ENCODE results near the gene SAMSN1. TPM values are rescaled to one million over a fixed set of nuclear protein-coding genes. Genes with fewer than 3 reads are reported as not detected.

Gene SAMSN1
- total and polyA plus RNA-seq, 2 experiments from 2014 or later: 3.2 to 5.4 TPM

GRCh38 chr21:14543983-14544382 lies 2.1 kb downstream of the SAMSN1 start:
- Histone ChIP-seq H3K9me2 (ENCODE audit: insufficient read depth) (no peaks in the 10 kb centered on the region), H4K20me1 (replicated peaks; ENCODE audit: insufficient read depth) (no peaks in the 10 kb centered on the region), H3K4me1 (ENCODE audit: insufficient read depth) (no peaks in the 10 kb centered on the region), H3K4me3 (no peak overlapping the region), H3F3A (replicated peaks; ENCODE audit: low read depth) (no peaks in the 10 kb centered on the region), H3K27me3 (ENCODE audit: insufficient read depth) (no peaks in the 10 kb centered on the region), H3K4me2 (no peak overlapping the region), H3K36me3 (ENCODE audit: insufficient read depth) (no peaks in the 10 kb centered on the region), H3K27ac (ENCODE audit: low read depth) (no peak overlapping the region), H2AFZ (no peak overlapping the region), H3K79me2 (replicated peaks; ENCODE audit: insufficient read depth) (no peaks in the 10 kb centered on the region)
- Mint-ChIP-seq H3K27ac (no peak overlapping the region), H3K27me3 (ENCODE audit: insufficient read depth, low read depth, poor library complexity) (no peaks in the 10 kb centered on the region), H3K4me1 (no peaks in the 10 kb centered on the region), H3K36me3 (ENCODE audit: low read depth) (no peaks in the 10 kb centered on the region), H3K9me3 (peaks cover 4% of the 10 kb centered on the region; the same call in 1 of the 3 replicates), H3K4me3 (no peak overlapping the region)
- DNase-seq (ENCODE audit: low spot score) (no peak), ATAC-seq (no peak)
- no peak for TF ChIP-seq ETS1 (IDR thresholded peaks at IDR 0.05)
- TF ChIP-seq EZH2 (IDR thresholded peaks at IDR 0.05; ENCODE audit: low read depth, unreplicated experiment): no peak
- TF ChIP-seq, protein P1, sequence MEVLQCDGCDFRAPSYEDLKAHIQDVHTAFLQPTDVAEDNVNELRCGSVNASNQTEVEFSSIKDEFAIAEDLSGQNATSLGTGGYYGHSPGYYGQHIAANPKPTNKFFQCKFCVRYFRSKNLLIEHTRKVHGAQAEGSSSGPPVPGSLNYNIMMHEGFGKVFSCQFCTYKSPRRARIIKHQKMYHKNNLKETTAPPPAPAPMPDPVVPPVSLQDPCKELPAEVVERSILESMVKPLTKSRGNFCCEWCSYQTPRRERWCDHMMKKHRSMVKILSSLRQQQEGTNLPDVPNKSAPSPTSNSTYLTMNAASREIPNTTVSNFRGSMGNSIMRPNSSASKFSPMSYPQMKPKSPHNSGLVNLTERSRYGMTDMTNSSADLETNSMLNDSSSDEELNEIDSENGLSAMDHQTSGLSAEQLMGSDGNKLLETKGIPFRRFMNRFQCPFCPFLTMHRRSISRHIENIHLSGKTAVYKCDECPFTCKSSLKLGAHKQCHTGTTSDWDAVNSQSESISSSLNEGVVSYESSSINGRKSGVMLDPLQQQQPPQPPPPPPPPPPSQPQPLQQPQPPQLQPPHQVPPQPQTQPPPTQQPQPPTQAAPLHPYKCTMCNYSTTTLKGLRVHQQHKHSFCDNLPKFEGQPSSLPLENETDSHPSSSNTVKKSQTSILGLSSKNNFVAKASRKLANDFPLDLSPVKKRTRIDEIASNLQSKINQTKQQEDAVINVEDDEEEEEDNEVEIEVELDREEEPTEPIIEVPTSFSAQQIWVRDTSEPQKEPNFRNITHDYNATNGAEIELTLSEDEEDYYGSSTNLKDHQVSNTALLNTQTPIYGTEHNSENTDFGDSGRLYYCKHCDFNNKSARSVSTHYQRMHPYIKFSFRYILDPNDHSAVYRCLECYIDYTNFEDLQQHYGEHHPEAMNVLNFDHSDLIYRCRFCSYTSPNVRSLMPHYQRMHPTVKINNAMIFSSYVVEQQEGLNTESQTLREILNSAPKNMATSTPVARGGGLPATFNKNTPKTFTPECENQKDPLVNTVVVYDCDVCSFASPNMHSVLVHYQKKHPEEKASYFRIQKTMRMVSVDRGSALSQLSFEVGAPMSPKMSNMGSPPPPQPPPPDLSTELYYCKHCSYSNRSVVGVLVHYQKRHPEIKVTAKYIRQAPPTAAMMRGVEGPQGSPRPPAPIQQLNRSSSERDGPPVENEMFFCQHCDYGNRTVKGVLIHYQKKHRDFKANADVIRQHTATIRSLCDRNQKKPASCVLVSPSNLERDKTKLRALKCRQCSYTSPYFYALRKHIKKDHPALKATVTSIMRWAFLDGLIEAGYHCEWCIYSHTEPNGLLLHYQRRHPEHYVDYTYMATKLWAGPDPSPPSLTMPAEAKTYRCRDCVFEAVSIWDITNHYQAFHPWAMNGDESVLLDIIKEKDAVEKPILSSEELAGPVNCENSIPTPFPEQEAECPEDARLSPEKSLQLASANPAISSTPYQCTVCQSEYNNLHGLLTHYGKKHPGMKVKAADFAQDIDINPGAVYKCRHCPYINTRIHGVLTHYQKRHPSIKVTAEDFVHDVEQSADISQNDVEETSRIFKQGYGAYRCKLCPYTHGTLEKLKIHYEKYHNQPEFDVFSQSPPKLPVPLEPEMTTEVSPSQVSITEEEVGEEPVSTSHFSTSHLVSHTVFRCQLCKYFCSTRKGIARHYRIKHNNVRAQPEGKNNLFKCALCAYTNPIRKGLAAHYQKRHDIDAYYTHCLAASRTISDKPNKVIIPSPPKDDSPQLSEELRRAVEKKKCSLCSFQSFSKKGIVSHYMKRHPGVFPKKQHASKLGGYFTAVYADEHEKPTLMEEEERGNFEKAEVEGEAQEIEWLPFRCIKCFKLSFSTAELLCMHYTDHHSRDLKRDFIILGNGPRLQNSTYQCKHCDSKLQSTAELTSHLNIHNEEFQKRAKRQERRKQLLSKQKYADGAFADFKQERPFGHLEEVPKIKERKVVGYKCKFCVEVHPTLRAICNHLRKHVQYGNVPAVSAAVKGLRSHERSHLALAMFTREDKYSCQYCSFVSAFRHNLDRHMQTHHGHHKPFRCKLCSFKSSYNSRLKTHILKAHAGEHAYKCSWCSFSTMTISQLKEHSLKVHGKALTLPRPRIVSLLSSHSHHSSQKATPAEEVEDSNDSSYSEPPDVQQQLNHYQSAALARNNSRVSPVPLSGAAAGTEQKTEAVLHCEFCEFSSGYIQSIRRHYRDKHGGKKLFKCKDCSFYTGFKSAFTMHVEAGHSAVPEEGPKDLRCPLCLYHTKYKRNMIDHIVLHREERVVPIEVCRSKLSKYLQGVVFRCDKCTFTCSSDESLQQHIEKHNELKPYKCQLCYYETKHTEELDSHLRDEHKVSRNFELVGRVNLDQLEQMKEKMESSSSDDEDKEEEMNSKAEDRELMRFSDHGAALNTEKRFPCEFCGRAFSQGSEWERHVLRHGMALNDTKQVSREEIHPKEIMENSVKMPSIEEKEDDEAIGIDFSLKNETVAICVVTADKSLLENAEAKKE (CRISPR knock-in tag; IDR thresholded peaks at IDR 0.05): no peak
- no peak for TF ChIP-seq REST (IDR thresholded peaks at IDR 0.05; ENCODE audit: unreplicated experiment)
- TF ChIP-seq NANOG (IDR thresholded peaks at IDR 0.05; ENCODE audit: borderline replicate concordance): no peak
- no peak for TF ChIP-seq CREB1 (CRISPR knock-in tag; IDR thresholded peaks at IDR 0.05; ENCODE audit: low read depth)
- no peak for TF ChIP-seq JUNB (IDR thresholded peaks at IDR 0.05; ENCODE audit: unreplicated experiment)
- no peak for TF ChIP-seq CTCF (conservative IDR thresholded peaks at IDR 0.05; ENCODE audit: low read depth in 2 of 2)
